H9 (cell line): ENCODE results near the gene BACH2. TPM values are rescaled to one million over a fixed set of nuclear protein-coding genes. Genes with fewer than 3 reads are reported as not detected.

ENCODE experiments used
- DNase-seq: peaks from one replicate; pipeline ENCODE4 v3.0.0-alpha.2; 2017
- H2AFZ ChIP-seq: one replicate; pipeline ENCODE4 v1.6.1; 2013; ENCODE audit warnings: mild to moderate bottlenecking, low read length, control low read depth, moderate library complexity
- H2AK5ac ChIP-seq: 2 replicates; pipeline ENCODE4 v1.6.1; 2013; ENCODE audit warnings: low read length, control low read depth, mixed read lengths; ENCODE audit not compliant: insufficient read length
- H2BK120ac ChIP-seq: one replicate; pipeline ENCODE4 v1.6.1; 2013; ENCODE audit warnings: low read depth, mild to moderate bottlenecking, low read length, control low read depth, inconsistent platforms; ENCODE audit not compliant: poor library complexity, severe bottlenecking
- H2BK12ac ChIP-seq: 2 replicates; pipeline ENCODE4 v1.6.1; 2013; ENCODE audit warnings: low read length, control low read depth, mixed read lengths, low read depth; ENCODE audit not compliant: insufficient read length
- H2BK15ac ChIP-seq: 2 replicates; pipeline ENCODE4 v1.6.1; 2013; ENCODE audit warnings: low read depth, low read length, control low read depth
- H2BK20ac ChIP-seq: one replicate; pipeline ENCODE4 v1.6.1; 2013; ENCODE audit warnings: low read depth, mild to moderate bottlenecking, low read length, control low read depth, inconsistent platforms; ENCODE audit not compliant: poor library complexity, severe bottlenecking
- H2BK5ac ChIP-seq: 2 replicates; pipeline ENCODE4 v1.6.1; 2013; ENCODE audit warnings: low read length, control low read depth, mixed read lengths; ENCODE audit not compliant: insufficient read length
- H3K14ac ChIP-seq: 2 replicates; pipeline ENCODE4 v1.6.1; 2013; ENCODE audit warnings: low read length, control low read depth; ENCODE audit not compliant: insufficient read depth
- H3K18ac ChIP-seq: 2 replicates; pipeline ENCODE4 v1.6.1; 2013; ENCODE audit warnings: low read depth, mild to moderate bottlenecking, mixed read lengths, low read length, control low read depth; ENCODE audit not compliant: insufficient read length
- H3K23ac ChIP-seq: 2 replicates; pipeline ENCODE4 v1.6.1; 2013; ENCODE audit warnings: low read length, control low read depth, mixed read lengths, low read depth; ENCODE audit not compliant: insufficient read length
- H3K23me2 ChIP-seq: 2 replicates; pipeline ENCODE4 v1.6.1; 2013; ENCODE audit warnings: low read depth, mild to moderate bottlenecking, mixed read lengths, low read length, control low read depth; ENCODE audit not compliant: insufficient read length, poor library complexity, severe bottlenecking
- H3K27ac ChIP-seq: 2 replicates; pipeline ENCODE4 v1.5.1; 2013; ENCODE audit warnings: low read length, control low read depth, mixed read lengths, low read depth; ENCODE audit not compliant: insufficient read length
- H3K27me3 ChIP-seq: 2 replicates; pipeline ENCODE4 v1.6.1; 2013; ENCODE audit warnings: low read length, control low read depth, inconsistent platforms; ENCODE audit not compliant: insufficient read depth
- H3K4ac ChIP-seq: 2 replicates; pipeline ENCODE4 v1.6.1; 2013; ENCODE audit warnings: low read depth, mild to moderate bottlenecking, control low read depth, inconsistent platforms, low read length, moderate library complexity
- H3K4me1 ChIP-seq: 2 replicates; pipeline ENCODE4 v1.6.1; 2013; ENCODE audit warnings: low read length, control low read depth, inconsistent platforms; ENCODE audit not compliant: insufficient read depth
- H3K4me2 ChIP-seq: 2 replicates; pipeline ENCODE4 v1.6.1; 2013; ENCODE audit warnings: low read length, control low read depth, mixed read lengths; ENCODE audit not compliant: insufficient read length, insufficient read depth
- H3K56ac ChIP-seq: 2 replicates; pipeline ENCODE4 v1.6.1; 2013; ENCODE audit warnings: low read depth, mild to moderate bottlenecking, mixed read lengths, low read length, control low read depth; ENCODE audit not compliant: insufficient read length
- H3K79me1 ChIP-seq: 2 replicates; pipeline ENCODE4 v1.6.1; 2013; ENCODE audit warnings: low read depth, mild to moderate bottlenecking, moderate library complexity, low read length, control low read depth, inconsistent platforms; ENCODE audit not compliant: insufficient read depth, poor library complexity, severe bottlenecking
- H3K79me2 ChIP-seq: 2 replicates; pipeline ENCODE4 v1.6.1; 2013; ENCODE audit warnings: low read length, control low read depth, inconsistent platforms; ENCODE audit not compliant: insufficient read depth
- H3K9ac ChIP-seq: 2 replicates; pipeline ENCODE4 v1.6.1; 2013; ENCODE audit warnings: low read length, control low read depth, mixed read lengths; ENCODE audit not compliant: insufficient read length; ENCODE audit errors: extremely low read depth
- H3K9me3 ChIP-seq: one replicate; pipeline ENCODE4 v1.6.1; 2013; ENCODE audit warnings: low read depth, low read length, inconsistent platforms; ENCODE audit not compliant: control insufficient read depth
- H3T11ph ChIP-seq: one replicate; pipeline ENCODE4 v1.6.1; 2013; ENCODE audit warnings: mild to moderate bottlenecking, low read length, control low read depth, inconsistent platforms
- H4K20me1 ChIP-seq: one replicate; pipeline ENCODE4 v1.6.1; 2013; ENCODE audit not compliant: control insufficient read depth, insufficient read length, insufficient read depth
- H4K5ac ChIP-seq: 2 replicates; pipeline ENCODE4 v1.6.1; 2013; ENCODE audit warnings: low read depth, mild to moderate bottlenecking, mixed read lengths, low read length, control low read depth; ENCODE audit not compliant: insufficient read length
- H4K8ac ChIP-seq: replicated peaks from 2 replicates; pipeline ENCODE4 v1.6.1; 2013; ENCODE audit warnings: low read length, control low read depth, mixed read lengths, low read depth; ENCODE audit not compliant: insufficient read length
- H4K91ac ChIP-seq: 2 replicates; pipeline ENCODE4 v1.6.1; 2013; ENCODE audit warnings: low read depth, mild to moderate bottlenecking, moderate library complexity, mixed read lengths, low read length, control low read depth; ENCODE audit not compliant: insufficient read length
- H3K27ac Mint-ChIP-seq, 3 experiments: 2 replicates in 2 of 3; 3 replicates in 1 of 3; pipeline ENCODE4 v1.8.0; 2020 to 2021; ENCODE audit warnings: mixed read lengths in 3 of 3, mild to moderate bottlenecking in 1 of 3, moderate library complexity in 1 of 3
- H3K27me3 Mint-ChIP-seq: 2 replicates; pipeline ENCODE4 v1.8.0; 2021; ENCODE audit warnings: low read depth, mild to moderate bottlenecking, moderate library complexity, mixed read lengths
- H3K36me3 Mint-ChIP-seq, 3 experiments: 2 replicates in 2 of 3; 3 replicates in 1 of 3; pipeline ENCODE4 v1.8.0; 2020 to 2021; ENCODE audit warnings: low read depth in 3 of 3, mixed read lengths in 3 of 3; ENCODE audit not compliant: insufficient read depth in 1 of 3
- H3K4me1 Mint-ChIP-seq, 2 experiments: 2 replicates each; pipeline ENCODE4 v1.8.0; 2020; ENCODE audit warnings: mixed read lengths in 2 of 2
- H3K4me3 Mint-ChIP-seq, 2 experiments: 2 replicates in 1 of 2; 3 replicates in 1 of 2; pipeline ENCODE4 v1.8.0; 2020 to 2021; ENCODE audit warnings: mild to moderate bottlenecking in 2 of 2, mixed read lengths in 2 of 2, moderate library complexity in 1 of 2
- H3K9me3 Mint-ChIP-seq, 2 experiments: 2 replicates in 1 of 2; 3 replicates in 1 of 2; pipeline ENCODE4 v1.8.0; 2020; ENCODE audit warnings: mild to moderate bottlenecking in 2 of 2, mixed read lengths in 2 of 2, moderate library complexity in 1 of 2
- CTCF ChIP-seq: fragments of 200-600 bp; sonication (generic); conservative IDR thresholded peaks from 3 replicates; pipeline ENCODE4 v1.8.0; 2021; ENCODE audit warnings: antibody characterized with exemption, mild to moderate bottlenecking
- whole genome bisulfite sequencing: extraction: QIAGEN DNeasy Blood & Tissue Kit; methylation state at CpG from one replicate; pipeline ENCODE4 v1.1.7; 2013; ENCODE audit warnings: missing lambda C conversion rate, low lambda C conversion rate, mixed read lengths; ENCODE audit not compliant: insufficient read length; ENCODE audit errors: extremely low coverage; 5-methylcytosine and 5-hydroxymethylcytosine counted together
- total RNA-seq: library from RNA; stranded (reverse); gene quantifications from 2 replicates; pipeline ENCODE4 v1.2.1, GENCODE V29; 2021

BACH2 gene
- total RNA-seq, 1 experiment from 2014 or later = 2.0 TPM

- no peaks in the 10 kb centered on the region for H3K9me3 Mint-ChIP-seq
- Histone ChIP-seq H3K56ac (no peak overlapping the region), H3K9me3 (no peaks in the 10 kb centered on the region), H3K27ac (no peak overlapping the region), H4K5ac (no peak overlapping the region), H3K4me2 (no peak overlapping the region), H3K14ac (no peak overlapping the region), H3K27me3 (no peaks in the 10 kb centered on the region), H2BK5ac (no peak overlapping the region), H3K23ac (no peak overlapping the region), H2BK20ac (no peak overlapping the region), H3K9ac (no peak overlapping the region), H2BK12ac (no peak overlapping the region), H2BK15ac (no peak overlapping the region), H3K4me1 (no peaks in the 10 kb centered on the region), H3K79me2 (no peaks in the 10 kb centered on the region), H2AK5ac (no peak overlapping the region), H3K79me1 (no peaks in the 10 kb centered on the region), H2BK120ac (no peak overlapping the region), H4K91ac (no peak overlapping the region), H3K23me2 (no peaks in the 10 kb centered on the region), H4K8ac (no peak overlapping the region), H2AFZ (no peak overlapping the region), H3K18ac (no peak overlapping the region), H4K20me1 (no peaks in the 10 kb centered on the region), H3K4ac (no peak overlapping the region), H3T11ph (no peak overlapping the region)
- no peak overlapping the region for H3K4me3 Mint-ChIP-seq
- H3K27ac Mint-ChIP-seq = no peak overlapping the region
- no peak for TF ChIP-seq CTCF
- no peak for DNase-seq
- WGBS = no CpG with 5 or more reads among the region's 11 CpGs
- peaks cover 0 to 6% of the 10 kb centered on the region in 2 experiments; a peak in 1 of 4 replicates for H3K4me1 Mint-ChIP-seq
- H3K36me3 Mint-ChIP-seq = no peaks in the 10 kb centered on the region
- no peaks in the 10 kb centered on the region for H3K27me3 Mint-ChIP-seq
Measured at GRCh38 chr6:90079560-90080490, 216.8 kb downstream of the BACH2 start.
